GM18519 (cell line): ENCODE data around the gene NNMT.

ENCODE experiments used
- ATAC-seq: cut with Tn5 transposase; IDR thresholded peaks from one replicate; pipeline ENCODE4 v1.9.1; 2021; ENCODE audit warnings: mild to moderate bottlenecking, moderate library complexity; ENCODE audit not compliant: unreplicated experiment, low FRiP score

The NNMT gene

DNA sequence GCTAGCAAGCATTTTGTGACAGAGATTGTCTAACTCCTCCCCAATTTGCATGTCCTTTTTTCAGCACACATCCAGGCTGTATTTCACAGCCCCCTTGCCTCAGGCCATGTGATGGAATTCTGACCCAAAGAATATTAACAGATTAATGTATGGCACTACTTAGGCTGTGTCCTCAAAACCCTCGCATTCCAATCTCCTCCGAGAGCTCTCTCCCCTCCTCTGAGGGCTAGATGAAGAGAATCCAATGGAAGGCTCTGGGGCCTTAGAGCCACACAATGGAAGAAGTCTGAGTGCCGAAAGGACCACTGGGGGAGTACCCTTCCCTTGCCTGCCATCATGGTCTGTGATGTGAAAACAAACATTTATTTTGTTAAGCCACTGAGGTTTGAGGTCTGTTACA is 13.7 kb upstream of the NNMT start:
- ATAC-seq: no peak

DNA sequence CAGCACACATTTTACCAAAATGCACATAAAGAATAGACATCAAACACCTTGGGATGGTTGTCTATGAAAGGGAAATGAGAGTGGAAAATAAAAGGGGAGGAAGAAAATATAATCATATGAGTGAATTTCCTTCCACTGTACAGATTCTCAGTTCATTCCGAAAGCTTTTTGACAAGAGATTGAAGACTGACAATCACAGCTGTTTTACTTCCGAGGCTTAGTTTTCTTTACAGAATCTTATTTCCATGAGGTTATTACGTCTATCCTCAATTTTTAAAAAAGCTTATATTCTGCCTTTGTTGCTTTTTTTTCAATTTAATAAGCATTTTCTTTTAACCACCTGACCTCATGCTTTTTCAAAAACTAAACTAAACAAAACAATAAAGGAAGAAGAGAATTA is 12.8 kb upstream of the NNMT start:
- ATAC-seq: no peak

GRCh38 chr11:114284021-114284420 is 12.2 kb upstream of the NNMT start:
- no peak for ATAC-seq

GRCh38 chr11:114284914-114285313 is 11.3 kb upstream of the NNMT start:
- no peak for ATAC-seq

DNA sequence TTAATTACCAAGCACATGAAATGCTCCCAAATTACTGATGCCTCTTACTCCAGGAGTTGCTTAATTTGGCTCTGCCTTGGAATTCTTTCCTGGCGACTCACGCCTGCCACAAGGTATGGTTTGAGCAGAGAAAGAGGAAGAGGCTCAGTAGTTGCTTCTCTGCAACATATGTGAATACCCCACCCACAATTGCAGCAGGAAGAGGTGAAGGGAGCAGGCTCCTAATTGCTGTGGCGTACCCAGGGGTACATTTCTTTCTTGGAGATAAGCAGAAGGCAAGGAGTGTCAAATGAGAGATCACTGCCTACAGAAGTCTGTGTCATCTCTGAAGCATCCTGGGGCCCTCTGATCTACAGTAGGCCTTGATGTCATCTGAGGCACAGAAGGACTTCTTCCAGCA is 10.6 kb upstream of the NNMT start:
- no peak for ATAC-seq

DNA sequence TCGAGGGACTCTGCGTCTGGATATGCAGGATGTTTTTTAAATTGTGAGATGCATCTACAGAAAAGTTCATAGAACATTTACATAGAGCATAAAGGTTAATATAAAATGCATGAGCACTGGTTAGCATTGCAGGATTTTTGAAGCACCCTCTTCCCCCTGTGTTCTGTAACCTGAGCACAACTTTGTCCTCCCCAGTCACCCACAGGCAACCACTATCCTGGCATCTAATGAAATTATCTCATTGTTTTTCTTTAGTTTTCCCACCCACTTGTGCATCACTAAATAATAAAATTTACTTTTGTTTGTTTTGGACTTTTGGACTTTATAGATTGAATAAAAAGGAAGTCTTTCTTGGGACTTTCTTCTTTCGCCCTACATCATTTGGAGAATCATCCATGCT is 10.0 kb upstream of the NNMT start:
- no peak for ATAC-seq

DNA sequence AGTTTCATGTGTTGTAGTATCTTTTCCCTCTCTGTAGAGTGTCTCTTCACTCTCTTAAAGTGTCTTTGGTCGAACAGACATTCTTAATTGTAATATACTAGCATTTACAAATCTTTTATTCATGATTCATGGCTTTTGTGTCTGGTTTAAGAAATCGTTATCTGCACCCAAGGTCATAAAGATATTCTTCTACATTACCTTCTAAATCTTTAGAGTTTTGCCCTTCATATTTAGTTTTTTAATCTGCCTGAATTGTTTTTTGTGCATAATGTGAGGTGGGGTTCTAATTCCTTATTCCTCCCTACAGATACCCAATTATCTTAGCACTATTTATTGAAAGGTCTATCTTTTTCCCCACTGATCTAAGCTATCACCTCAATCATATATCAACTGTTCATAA is 9.0 kb upstream of the NNMT start:
- ATAC-seq: no peak

DNA sequence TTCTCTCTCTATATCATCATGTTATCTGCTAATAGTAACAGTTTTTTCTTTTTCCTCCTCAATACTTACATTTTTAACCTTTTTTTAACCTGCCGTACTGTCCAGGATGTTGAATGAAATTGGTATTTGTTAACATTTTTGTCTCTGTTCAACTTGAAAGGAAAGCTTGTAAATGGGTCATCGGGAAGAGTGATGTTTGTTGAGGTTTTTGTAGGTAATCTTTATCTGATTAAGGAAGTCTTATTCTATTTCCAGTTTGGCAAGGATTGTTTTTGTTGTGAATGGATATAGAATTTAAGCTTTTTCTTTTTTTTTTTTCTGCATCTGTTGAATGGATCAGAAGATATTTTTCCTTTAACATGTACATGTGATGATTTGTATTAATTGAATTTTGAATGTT is 8.1 kb upstream of the NNMT start:
- no peak for ATAC-seq

- ATAC-seq: no peak
Observed at GRCh38 chr11:114289779-114290178, 6.4 kb upstream of the NNMT start.

GRCh38 chr11:114290503-114291235 is 5.5 kb upstream of the NNMT start:
- no peak for ATAC-seq

DNA sequence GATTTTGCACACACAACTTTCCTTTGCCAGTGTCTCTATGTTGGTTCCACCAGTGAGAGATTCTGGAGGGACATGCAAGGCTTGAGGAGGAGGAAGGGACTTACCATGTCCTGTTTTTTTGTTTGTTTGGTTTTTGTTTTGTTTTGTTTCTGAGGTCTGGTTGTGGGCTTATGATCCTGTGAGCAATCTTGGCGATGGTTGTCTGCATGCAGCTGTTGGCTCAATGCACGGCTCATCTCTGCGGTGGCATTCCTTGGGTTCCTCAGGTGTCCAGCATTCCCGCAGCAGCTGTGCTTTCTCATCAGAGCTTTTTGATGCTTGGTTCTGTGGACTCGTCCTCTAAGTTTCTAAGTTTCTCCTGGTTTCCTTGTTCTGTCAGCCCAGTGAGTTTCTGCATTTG is 4.8 kb upstream of the NNMT start:
- ATAC-seq: no peak

DNA sequence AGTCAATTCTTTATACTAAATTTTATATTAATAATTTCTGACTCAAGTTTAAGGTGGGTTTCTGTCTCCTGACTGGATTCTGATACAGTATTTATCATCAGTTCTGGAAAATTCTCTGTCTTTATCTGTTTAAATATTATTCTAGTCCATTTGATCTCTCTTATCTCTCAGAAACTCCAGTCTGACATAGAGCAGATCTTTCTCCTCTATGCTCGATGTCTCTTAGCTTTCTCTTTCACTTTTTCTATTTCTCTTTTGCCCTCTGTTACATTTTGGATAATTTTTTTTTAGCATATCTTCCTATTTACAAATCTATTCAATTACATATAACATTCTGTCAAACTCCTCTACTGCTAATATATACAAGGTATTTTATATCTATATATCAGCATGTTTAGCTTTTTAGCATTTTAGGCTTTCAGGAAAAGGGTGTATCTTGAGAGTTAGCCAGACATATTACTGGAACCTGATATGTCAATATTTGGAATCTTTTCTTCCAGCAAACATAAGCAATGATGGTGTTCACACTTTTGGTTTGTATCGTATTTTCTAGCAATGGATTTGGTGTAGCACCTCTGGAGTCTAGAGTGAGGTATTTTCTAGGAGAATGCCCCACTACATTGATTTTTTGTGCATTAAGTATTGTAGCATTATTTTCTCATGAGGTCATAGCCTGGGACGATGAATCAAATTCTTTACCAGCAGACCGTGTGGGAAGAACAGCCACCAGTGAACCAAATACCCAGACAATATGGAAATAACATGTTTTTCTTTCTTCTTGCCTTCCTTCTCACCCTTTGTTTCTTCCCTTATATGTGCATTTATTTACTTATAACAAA is 4.1 kb upstream of the NNMT start:
- no peak for ATAC-seq

- ATAC-seq: no peak
Observed at GRCh38 chr11:114293201-114293711, 2.9 kb upstream of the NNMT start.

DNA sequence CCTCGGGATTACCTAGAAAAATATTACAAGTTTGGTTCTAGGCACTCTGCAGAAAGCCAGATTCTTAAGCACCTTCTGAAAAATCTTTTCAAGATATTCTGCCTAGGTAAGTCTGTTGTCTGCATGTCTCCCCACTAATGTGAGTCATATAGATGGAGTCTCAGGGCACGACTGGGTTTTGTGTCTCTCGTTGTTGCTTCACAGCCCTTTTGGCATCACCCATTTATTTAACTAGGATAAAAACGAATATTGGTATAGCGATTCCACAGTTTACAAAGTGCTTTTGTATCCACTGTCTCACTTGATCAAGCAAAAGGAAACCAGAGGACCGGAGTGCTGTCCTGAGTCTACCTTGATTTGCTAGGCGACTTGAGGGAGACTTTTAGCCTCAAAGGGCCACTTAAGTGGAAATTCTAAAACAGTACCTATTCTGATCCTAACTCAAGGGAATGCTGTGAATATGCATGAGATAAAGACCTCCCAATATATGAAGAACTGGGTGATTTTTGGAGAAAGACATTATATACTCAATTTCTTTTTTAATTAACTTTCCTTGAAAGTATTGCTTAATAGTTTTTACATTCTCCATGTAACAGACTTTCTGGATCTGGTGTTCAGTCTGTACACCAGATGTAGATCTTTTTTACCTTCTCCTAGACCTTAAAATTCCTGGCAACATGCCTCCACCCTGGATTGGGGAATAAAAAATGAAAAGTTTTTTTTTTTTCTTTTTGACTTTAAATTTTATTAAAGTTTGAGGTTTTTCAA is 590 bp downstream of the NNMT start:
- no peak for ATAC-seq

DNA sequence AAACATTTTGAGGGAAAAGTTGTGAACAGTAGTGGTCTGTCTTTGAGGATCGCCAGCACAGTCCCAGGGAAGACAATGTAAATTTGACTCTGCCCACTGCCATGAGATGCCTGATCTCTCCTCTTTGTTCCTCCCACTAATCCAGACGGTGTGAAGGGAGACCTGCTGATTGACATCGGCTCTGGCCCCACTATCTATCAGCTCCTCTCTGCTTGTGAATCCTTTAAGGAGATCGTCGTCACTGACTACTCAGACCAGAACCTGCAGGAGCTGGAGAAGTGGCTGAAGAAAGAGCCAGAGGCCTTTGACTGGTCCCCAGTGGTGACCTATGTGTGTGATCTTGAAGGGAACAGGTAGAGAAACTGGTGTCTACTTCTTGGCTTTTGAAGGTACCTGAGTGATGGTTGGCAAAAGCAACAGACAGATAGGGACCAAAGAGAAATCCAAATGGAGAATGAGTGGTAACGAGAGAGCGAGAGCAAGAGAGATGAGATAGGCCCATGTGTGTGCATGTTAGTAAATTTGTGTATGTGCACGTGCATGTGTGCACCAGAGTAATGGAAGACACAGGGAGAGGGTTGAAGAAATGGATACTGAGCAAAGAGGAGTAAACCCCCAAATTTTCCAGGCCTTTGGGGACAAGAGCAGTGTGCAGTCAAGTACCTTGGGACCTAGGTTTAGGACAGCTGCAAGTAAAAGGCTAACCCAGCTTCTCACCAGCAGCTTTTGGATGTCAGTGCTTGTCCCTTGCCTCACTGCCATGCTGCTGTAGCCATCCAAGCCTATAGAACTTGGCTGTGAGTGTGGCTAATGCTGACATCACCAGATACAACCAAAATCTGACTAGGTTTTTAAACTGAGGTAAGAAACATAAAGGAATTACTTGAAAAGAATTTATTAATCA is 1.9 kb downstream of the NNMT start:
- no peak for ATAC-seq

DNA sequence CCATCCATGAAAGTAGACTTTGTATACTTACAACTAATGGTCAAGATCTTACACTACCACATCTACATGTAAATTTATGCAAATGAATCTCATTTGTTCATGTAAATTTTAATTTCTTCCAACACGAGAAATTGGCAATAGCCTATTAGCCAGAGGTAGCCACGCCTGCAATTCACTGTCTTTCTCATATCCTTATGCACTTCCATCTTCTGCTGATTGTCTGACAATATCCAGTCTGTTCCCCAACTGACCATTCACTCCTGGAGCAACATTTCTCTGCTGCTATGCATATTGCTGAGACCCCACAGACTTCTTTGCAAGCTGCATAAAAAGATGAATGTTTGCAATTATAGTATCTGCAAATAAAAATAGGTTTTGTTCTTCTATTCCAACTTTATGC is 2.5 kb downstream of the NNMT start:
- no peak for ATAC-seq

- no peak for ATAC-seq
Observed at GRCh38 chr11:114301088-114301487, 4.9 kb downstream of the NNMT start.

DNA sequence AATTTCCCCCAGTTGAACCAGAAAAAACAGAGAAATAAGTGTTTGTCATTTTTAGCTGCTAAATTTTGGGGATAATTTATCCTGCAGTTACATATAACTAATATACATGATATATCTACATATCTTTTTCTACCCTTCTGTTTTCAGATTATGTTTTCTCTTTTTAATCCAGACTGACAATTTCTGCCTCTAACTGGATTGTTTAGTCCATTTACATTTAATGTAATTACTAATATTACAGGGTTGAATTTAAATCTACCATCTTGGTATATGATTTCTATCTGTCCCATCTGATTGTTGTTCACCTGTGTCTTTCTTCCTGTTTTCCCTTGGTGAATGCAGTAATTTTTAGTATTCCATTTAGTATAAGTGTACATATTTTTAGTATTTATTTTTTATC is 5.7 kb downstream of the NNMT start:
- no peak for ATAC-seq

GRCh38 chr11:114302663-114303062 is 6.5 kb downstream of the NNMT start:
- no peak for ATAC-seq

DNA sequence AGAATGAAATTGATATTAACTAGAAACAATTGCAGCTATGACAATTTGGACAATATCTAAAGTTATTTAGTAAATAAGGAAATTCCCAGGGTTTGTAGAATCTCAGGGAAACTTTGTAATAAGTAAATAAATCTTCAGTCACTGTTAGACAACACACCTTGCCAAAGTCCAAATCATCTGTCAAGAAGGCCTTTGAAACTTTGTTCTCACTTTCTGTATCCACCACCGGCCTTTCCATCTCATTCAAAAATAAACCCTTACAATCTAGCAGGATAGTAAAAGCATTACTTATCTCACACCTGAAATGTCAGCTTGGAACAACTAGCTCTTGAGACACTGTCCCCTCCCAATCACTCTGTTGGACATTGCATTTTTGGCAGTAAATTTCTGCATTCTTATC is 7.9 kb downstream of the NNMT start:
- ATAC-seq: no peak
